H9 (cell line): ENCODE measurements around the gene DNMBP. TPM values are rescaled to one million over a fixed set of nuclear protein-coding genes. Genes with fewer than 3 reads are reported as not detected.
A peak's percentile ranks its signal among the peaks of the same experiment; 100 is the strongest.

Experiments
- DNase-seq: peaks from one replicate; pipeline ENCODE4 v3.0.0-alpha.2; 2017
- H2AFZ ChIP-seq: one replicate; pipeline ENCODE4 v1.6.1; 2013; ENCODE audit warnings: mild to moderate bottlenecking, low read length, control low read depth, moderate library complexity
- H2AK5ac ChIP-seq: 2 replicates; pipeline ENCODE4 v1.6.1; 2013; ENCODE audit warnings: low read length, control low read depth, mixed read lengths; ENCODE audit not compliant: insufficient read length
- H2BK120ac ChIP-seq: one replicate; pipeline ENCODE4 v1.6.1; 2013; ENCODE audit warnings: low read depth, mild to moderate bottlenecking, low read length, control low read depth, inconsistent platforms; ENCODE audit not compliant: poor library complexity, severe bottlenecking
- H2BK12ac ChIP-seq: 2 replicates; pipeline ENCODE4 v1.6.1; 2013; ENCODE audit warnings: low read length, control low read depth, mixed read lengths, low read depth; ENCODE audit not compliant: insufficient read length
- H2BK15ac ChIP-seq: 2 replicates; pipeline ENCODE4 v1.6.1; 2013; ENCODE audit warnings: low read depth, low read length, control low read depth
- H2BK20ac ChIP-seq: one replicate; pipeline ENCODE4 v1.6.1; 2013; ENCODE audit warnings: low read depth, mild to moderate bottlenecking, low read length, control low read depth, inconsistent platforms; ENCODE audit not compliant: poor library complexity, severe bottlenecking
- H2BK5ac ChIP-seq: 2 replicates; pipeline ENCODE4 v1.6.1; 2013; ENCODE audit warnings: low read length, control low read depth, mixed read lengths; ENCODE audit not compliant: insufficient read length
- H3K14ac ChIP-seq: 2 replicates; pipeline ENCODE4 v1.6.1; 2013; ENCODE audit warnings: low read length, control low read depth; ENCODE audit not compliant: insufficient read depth
- H3K18ac ChIP-seq: 2 replicates; pipeline ENCODE4 v1.6.1; 2013; ENCODE audit warnings: low read depth, mild to moderate bottlenecking, mixed read lengths, low read length, control low read depth; ENCODE audit not compliant: insufficient read length
- H3K23ac ChIP-seq: 2 replicates; pipeline ENCODE4 v1.6.1; 2013; ENCODE audit warnings: low read length, control low read depth, mixed read lengths, low read depth; ENCODE audit not compliant: insufficient read length
- H3K23me2 ChIP-seq: 2 replicates; pipeline ENCODE4 v1.6.1; 2013; ENCODE audit warnings: low read depth, mild to moderate bottlenecking, mixed read lengths, low read length, control low read depth; ENCODE audit not compliant: insufficient read length, poor library complexity, severe bottlenecking
- H3K27ac ChIP-seq: 2 replicates; pipeline ENCODE4 v1.5.1; 2013; ENCODE audit warnings: low read length, control low read depth, mixed read lengths, low read depth; ENCODE audit not compliant: insufficient read length
- H3K27me3 ChIP-seq: 2 replicates; pipeline ENCODE4 v1.6.1; 2013; ENCODE audit warnings: low read length, control low read depth, inconsistent platforms; ENCODE audit not compliant: insufficient read depth
- H3K4ac ChIP-seq: 2 replicates; pipeline ENCODE4 v1.6.1; 2013; ENCODE audit warnings: low read depth, mild to moderate bottlenecking, control low read depth, inconsistent platforms, low read length, moderate library complexity
- H3K4me1 ChIP-seq: 2 replicates; pipeline ENCODE4 v1.6.1; 2013; ENCODE audit warnings: low read length, control low read depth, inconsistent platforms; ENCODE audit not compliant: insufficient read depth
- H3K4me2 ChIP-seq: 2 replicates; pipeline ENCODE4 v1.6.1; 2013; ENCODE audit warnings: low read length, control low read depth, mixed read lengths; ENCODE audit not compliant: insufficient read length, insufficient read depth
- H3K56ac ChIP-seq: 2 replicates; pipeline ENCODE4 v1.6.1; 2013; ENCODE audit warnings: low read depth, mild to moderate bottlenecking, mixed read lengths, low read length, control low read depth; ENCODE audit not compliant: insufficient read length
- H3K79me1 ChIP-seq: 2 replicates; pipeline ENCODE4 v1.6.1; 2013; ENCODE audit warnings: low read depth, mild to moderate bottlenecking, moderate library complexity, low read length, control low read depth, inconsistent platforms; ENCODE audit not compliant: insufficient read depth, poor library complexity, severe bottlenecking
- H3K79me2 ChIP-seq: 2 replicates; pipeline ENCODE4 v1.6.1; 2013; ENCODE audit warnings: low read length, control low read depth, inconsistent platforms; ENCODE audit not compliant: insufficient read depth
- H3K9ac ChIP-seq: 2 replicates; pipeline ENCODE4 v1.6.1; 2013; ENCODE audit warnings: low read length, control low read depth, mixed read lengths; ENCODE audit not compliant: insufficient read length; ENCODE audit errors: extremely low read depth
- H3K9me3 ChIP-seq: one replicate; pipeline ENCODE4 v1.6.1; 2013; ENCODE audit warnings: low read depth, low read length, inconsistent platforms; ENCODE audit not compliant: control insufficient read depth
- H3T11ph ChIP-seq: one replicate; pipeline ENCODE4 v1.6.1; 2013; ENCODE audit warnings: mild to moderate bottlenecking, low read length, control low read depth, inconsistent platforms
- H4K20me1 ChIP-seq: one replicate; pipeline ENCODE4 v1.6.1; 2013; ENCODE audit not compliant: control insufficient read depth, insufficient read length, insufficient read depth
- H4K5ac ChIP-seq: 2 replicates; pipeline ENCODE4 v1.6.1; 2013; ENCODE audit warnings: low read depth, mild to moderate bottlenecking, mixed read lengths, low read length, control low read depth; ENCODE audit not compliant: insufficient read length
- H4K8ac ChIP-seq: replicated peaks from 2 replicates; pipeline ENCODE4 v1.6.1; 2013; ENCODE audit warnings: low read length, control low read depth, mixed read lengths, low read depth; ENCODE audit not compliant: insufficient read length
- H4K91ac ChIP-seq: 2 replicates; pipeline ENCODE4 v1.6.1; 2013; ENCODE audit warnings: low read depth, mild to moderate bottlenecking, moderate library complexity, mixed read lengths, low read length, control low read depth; ENCODE audit not compliant: insufficient read length
- H3K27ac Mint-ChIP-seq, 3 experiments: 2 replicates in 2 of 3; 3 replicates in 1 of 3; pipeline ENCODE4 v1.8.0; 2020 to 2021; ENCODE audit warnings: mixed read lengths in 3 of 3, mild to moderate bottlenecking in 1 of 3, moderate library complexity in 1 of 3
- H3K27me3 Mint-ChIP-seq: 2 replicates; pipeline ENCODE4 v1.8.0; 2021; ENCODE audit warnings: low read depth, mild to moderate bottlenecking, moderate library complexity, mixed read lengths
- H3K36me3 Mint-ChIP-seq, 3 experiments: 2 replicates in 2 of 3; 3 replicates in 1 of 3; pipeline ENCODE4 v1.8.0; 2020 to 2021; ENCODE audit warnings: low read depth in 3 of 3, mixed read lengths in 3 of 3; ENCODE audit not compliant: insufficient read depth in 1 of 3
- H3K4me1 Mint-ChIP-seq, 2 experiments: 2 replicates each; pipeline ENCODE4 v1.8.0; 2020; ENCODE audit warnings: mixed read lengths in 2 of 2
- H3K4me3 Mint-ChIP-seq, 2 experiments: 2 replicates in 1 of 2; 3 replicates in 1 of 2; pipeline ENCODE4 v1.8.0; 2020 to 2021; ENCODE audit warnings: mild to moderate bottlenecking in 2 of 2, mixed read lengths in 2 of 2, moderate library complexity in 1 of 2
- H3K9me3 Mint-ChIP-seq, 2 experiments: 2 replicates in 1 of 2; 3 replicates in 1 of 2; pipeline ENCODE4 v1.8.0; 2020; ENCODE audit warnings: mild to moderate bottlenecking in 2 of 2, mixed read lengths in 2 of 2, moderate library complexity in 1 of 2
- WGBS: extraction: QIAGEN DNeasy Blood & Tissue Kit; methylation state at CpG from one replicate; pipeline ENCODE4 v1.1.7; 2013; ENCODE audit warnings: missing lambda C conversion rate, low lambda C conversion rate, mixed read lengths; ENCODE audit not compliant: insufficient read length; ENCODE audit errors: extremely low coverage; 5-methylcytosine and 5-hydroxymethylcytosine counted together
- total RNA-seq: library from RNA; stranded (reverse); gene quantifications from 2 replicates; pipeline ENCODE4 v1.2.1, GENCODE V29; 2021
- TF ChIP-seq, protein P1 (sequence below): fragments of 200-600 bp; sonication (generic); conservative IDR thresholded peaks from 3 replicates; pipeline ENCODE4 v1.8.0; 2021; ENCODE audit warnings: antibody characterized with exemption, mild to moderate bottlenecking

The DNMBP gene
- total RNA-seq, 1 experiment from 2014 or later: 25.6 TPM

DNA sequence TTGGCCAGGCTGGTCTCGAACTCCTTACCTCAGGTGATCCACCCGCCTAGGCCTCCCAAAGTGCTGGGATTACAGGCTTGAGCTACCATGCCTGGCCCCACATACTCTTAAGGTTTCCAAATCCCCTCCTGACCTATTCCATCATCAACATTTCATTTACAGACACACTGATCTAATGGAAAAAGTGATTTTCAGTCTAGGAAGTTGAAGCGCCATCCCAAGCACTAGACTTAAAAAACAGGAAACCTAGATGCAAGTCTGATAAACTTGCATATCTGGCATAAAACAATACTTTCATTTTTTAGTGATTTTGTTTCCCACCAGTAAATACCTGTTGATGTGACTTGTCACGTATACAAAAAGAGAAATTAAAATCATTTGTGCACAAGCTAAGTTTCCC, 44.0 kb downstream of the DNMBP start:
- Histone ChIP-seq H3K4me1 (no peaks in the 10 kb centered on the region), H3K79me2 (no peaks in the 10 kb centered on the region), H3K27me3 (no peaks in the 10 kb centered on the region), H3K27ac (no peak overlapping the region), H4K91ac (no peak overlapping the region), H4K8ac (no peak overlapping the region), H3K79me1 (no peaks in the 10 kb centered on the region), H2AK5ac (no peak overlapping the region), H3K9ac (no peak overlapping the region), H3K18ac (no peak overlapping the region), H2BK5ac (no peak overlapping the region), H2BK12ac (no peak overlapping the region), H2BK15ac (no peak overlapping the region), H4K5ac (no peak overlapping the region), H3K14ac (no peak overlapping the region), H3K9me3 (no peaks in the 10 kb centered on the region), H3K4ac (no peak overlapping the region), H2BK20ac (no peak overlapping the region), H3K23ac (no peak overlapping the region), H3K23me2 (no peaks in the 10 kb centered on the region), H3T11ph (no peak overlapping the region), H4K20me1 (no peaks in the 10 kb centered on the region), H3K4me2 (no peak overlapping the region), H3K56ac (no peak overlapping the region), H2BK120ac (no peak overlapping the region), H2AFZ (no peak overlapping the region)
- WGBS: no CpG with 5 or more reads among the region's 4 CpGs
- H3K4me3 Mint-ChIP-seq: no peak overlapping the region
- peak overlapping the region in 1 of 3 experiments; percentile 16; a peak in 1 of 7 replicates for H3K27ac Mint-ChIP-seq
- TF ChIP-seq, protein P1, sequence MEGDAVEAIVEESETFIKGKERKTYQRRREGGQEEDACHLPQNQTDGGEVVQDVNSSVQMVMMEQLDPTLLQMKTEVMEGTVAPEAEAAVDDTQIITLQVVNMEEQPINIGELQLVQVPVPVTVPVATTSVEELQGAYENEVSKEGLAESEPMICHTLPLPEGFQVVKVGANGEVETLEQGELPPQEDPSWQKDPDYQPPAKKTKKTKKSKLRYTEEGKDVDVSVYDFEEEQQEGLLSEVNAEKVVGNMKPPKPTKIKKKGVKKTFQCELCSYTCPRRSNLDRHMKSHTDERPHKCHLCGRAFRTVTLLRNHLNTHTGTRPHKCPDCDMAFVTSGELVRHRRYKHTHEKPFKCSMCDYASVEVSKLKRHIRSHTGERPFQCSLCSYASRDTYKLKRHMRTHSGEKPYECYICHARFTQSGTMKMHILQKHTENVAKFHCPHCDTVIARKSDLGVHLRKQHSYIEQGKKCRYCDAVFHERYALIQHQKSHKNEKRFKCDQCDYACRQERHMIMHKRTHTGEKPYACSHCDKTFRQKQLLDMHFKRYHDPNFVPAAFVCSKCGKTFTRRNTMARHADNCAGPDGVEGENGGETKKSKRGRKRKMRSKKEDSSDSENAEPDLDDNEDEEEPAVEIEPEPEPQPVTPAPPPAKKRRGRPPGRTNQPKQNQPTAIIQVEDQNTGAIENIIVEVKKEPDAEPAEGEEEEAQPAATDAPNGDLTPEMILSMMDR: no peak
- H3K27me3 Mint-ChIP-seq: no peaks in the 10 kb centered on the region
- no peak for DNase-seq
- H3K36me3 Mint-ChIP-seq: peaks cover 3 to 10% (median 7%) of the 10 kb centered on the region in 3 experiments; a peak in 6 of 7 replicates
- H3K4me1 Mint-ChIP-seq: 0 out of 4 replicates have a peak, but pooled peaks cover 0 to 3% of the 10 kb centered on the region in 2 experiments
- H3K9me3 Mint-ChIP-seq: no peaks in the 10 kb centered on the region; a peak in 2 of 5 replicates
